SK-N-SH treated with all-trans-retinoic acid at 6 μM for 48 hours (cell line): ENCODE measurements around the gene OSTC.

Source experiments
- ATAC-seq: fragments of 200-7000 bp; cut with Tn5 transposase; 3 replicates; pipeline ENCODE4 v1.9.1; 2020; ENCODE audit warnings: mild to moderate bottlenecking, moderate library complexity
- ARNTL ChIP-seq: fragments of 450-650 bp; formaldehyde crosslinking; IDR thresholded peaks from 2 replicates; pipeline ENCODE4 v1.5.0; 2020; ENCODE audit warnings: low read depth, mild to moderate bottlenecking, moderate library complexity, borderline replicate concordance
- BACH2 ChIP-seq: fragments of 250-450 bp; sonication (Bioruptor Pico); IDR thresholded peaks from 2 replicates; pipeline ENCODE4 v1.9.0; 2021; ENCODE audit warnings: mild to moderate bottlenecking, borderline replicate concordance
- CSDC2 ChIP-seq: fragments of 250-450 bp; sonication (Bioruptor Pico); IDR thresholded peaks from 2 replicates; pipeline ENCODE4 v1.5.0; 2020; ENCODE audit warnings: mild to moderate bottlenecking, moderate library complexity
- CSRNP3 ChIP-seq: fragments of 250-450 bp; sonication (Bioruptor Pico); IDR thresholded peaks from 2 replicates; pipeline ENCODE4 v1.5.1; 2021; ENCODE audit warnings: mild to moderate bottlenecking, moderate library complexity
- ESRRG ChIP-seq: fragments of 250-450 bp; sonication (Bioruptor Pico); IDR thresholded peaks from 2 replicates; pipeline ENCODE4 v1.6.1; 2021; ENCODE audit warnings: mild to moderate bottlenecking
- GLIS3 ChIP-seq: fragments of 250-450 bp; sonication (Bioruptor Pico); IDR thresholded peaks from 2 replicates; pipeline ENCODE4 v1.5.0; 2020; ENCODE audit warnings: mild to moderate bottlenecking, moderate library complexity
- ISL1 ChIP-seq: fragments of 250-450 bp; sonication (Bioruptor Pico); IDR thresholded peaks from 2 replicates; pipeline ENCODE4 v2.1.2; 2022; ENCODE audit warnings: mild to moderate bottlenecking, moderate library complexity
- OSR1 ChIP-seq: fragments of 250-450 bp; sonication (Bioruptor Pico); IDR thresholded peaks from 2 replicates; pipeline ENCODE4 v1.8.0; 2022; ENCODE audit warnings: moderate library complexity, mild to moderate bottlenecking, inconsistent platforms
- PATZ1 ChIP-seq: fragments of 250-450 bp; sonication (Bioruptor Pico); IDR thresholded peaks from 2 replicates; pipeline ENCODE4 v1.8.0; 2020; ENCODE audit warnings: mild to moderate bottlenecking, moderate library complexity, borderline replicate concordance
- POU6F1 ChIP-seq: fragments of 250-450 bp; sonication (Bioruptor Pico); IDR thresholded peaks from 2 replicates; pipeline ENCODE4 v1.8.0; 2021; ENCODE audit warnings: low read depth, mild to moderate bottlenecking, moderate library complexity, borderline replicate concordance
- PPARA ChIP-seq: fragments of 250-450 bp; sonication (Bioruptor Pico); IDR thresholded peaks from 2 replicates; pipeline ENCODE4 v1.5.0; 2020; ENCODE audit warnings: mild to moderate bottlenecking, borderline replicate concordance
- RARB ChIP-seq: fragments of 250-450 bp; sonication (Bioruptor Pico); IDR thresholded peaks from 2 replicates; pipeline ENCODE4 v1.8.0; 2021; ENCODE audit warnings: mild to moderate bottlenecking, moderate library complexity
- SNAI2 ChIP-seq: fragments of 250-450 bp; sonication (Bioruptor Pico); IDR thresholded peaks from 2 replicates; pipeline ENCODE4 v1.5.0; 2020; ENCODE audit warnings: mild to moderate bottlenecking, moderate library complexity
- TCF4 ChIP-seq: fragments of 250-450 bp; sonication (Bioruptor Pico); IDR thresholded peaks from 2 replicates; pipeline ENCODE4 v1.8.0; 2021; ENCODE audit warnings: mild to moderate bottlenecking, moderate library complexity, borderline replicate concordance
- TOX ChIP-seq: fragments of 250-450 bp; sonication (Bioruptor Pico); IDR thresholded peaks from 2 replicates; pipeline ENCODE4 v1.8.0; 2021; ENCODE audit warnings: mild to moderate bottlenecking, moderate library complexity, borderline replicate concordance
- ZC3H10 ChIP-seq: fragments of 250-450 bp; sonication (Bioruptor Pico); IDR thresholded peaks from 2 replicates; pipeline ENCODE4 v1.5.1; 2021; ENCODE audit warnings: mild to moderate bottlenecking, moderate library complexity
- ZFP3 ChIP-seq: fragments of 250-450 bp; sonication (Bioruptor Pico); IDR thresholded peaks from 2 replicates; pipeline ENCODE4 v1.5.0; 2020; ENCODE audit warnings: mild to moderate bottlenecking, moderate library complexity
- ZFP30 ChIP-seq: fragments of 450-650 bp; formaldehyde crosslinking; IDR thresholded peaks from 2 replicates; pipeline ENCODE4 v1.5.0; 2022; ENCODE audit warnings: mild to moderate bottlenecking, moderate library complexity
- ZNF565 ChIP-seq: fragments of 450-650 bp; formaldehyde crosslinking; conservative IDR thresholded peaks from 2 replicates; pipeline ENCODE4 v1.5.0; 2020; ENCODE audit warnings: low read depth, mild to moderate bottlenecking, moderate library complexity
- ZNF70 ChIP-seq: fragments of 450-650 bp; formaldehyde crosslinking; IDR thresholded peaks from 2 replicates; pipeline ENCODE4 v1.5.0; 2020; ENCODE audit warnings: mild to moderate bottlenecking, moderate library complexity
- TF ChIP-seq, protein P1 (sequence below): fragments of 250-450 bp; sonication (Bioruptor Pico); IDR thresholded peaks from 2 replicates; pipeline ENCODE4 v1.5.1; 2020; ENCODE audit warnings: low read depth, mild to moderate bottlenecking, moderate library complexity
- TF ChIP-seq, protein P2 (sequence below): fragments of 250-450 bp; sonication (Bioruptor Pico); IDR thresholded peaks from 2 replicates; pipeline ENCODE4 v1.5.0; 2020; ENCODE audit warnings: mild to moderate bottlenecking, moderate library complexity

OSTC gene

GRCh38 chr4:108607079-108607815, 43.2 kb upstream of the OSTC start:
- TF ChIP-seq ZFP3 (CRISPR knock-in tag) (no peak), TCF4 (no peak), GLIS3 (CRISPR knock-in tag) (no peak), CSRNP3 (CRISPR knock-in tag) (no peak), SNAI2 (CRISPR knock-in tag) (no peak), PPARA (CRISPR knock-in tag) (no peak), CSDC2 (CRISPR knock-in tag) (no peak), ZNF70 (CRISPR knock-in tag) (no peak), ISL1 (CRISPR knock-in tag) (no peak)
- ATAC-seq: no peak

GRCh38 chr4:108611365-108611764, 39.0 kb upstream of the OSTC start:
- TF ChIP-seq PPARA (CRISPR knock-in tag) (no peak), ARNTL (CRISPR knock-in tag) (no peak), BACH2 (CRISPR knock-in tag) (no peak), ISL1 (CRISPR knock-in tag) (no peak), ZC3H10 (CRISPR knock-in tag) (no peak), GLIS3 (CRISPR knock-in tag) (no peak), ZNF565 (CRISPR knock-in tag) (no peak), ZFP30 (CRISPR knock-in tag) (no peak), TOX (no peak), CSRNP3 (CRISPR knock-in tag) (no peak), RARB (CRISPR knock-in tag) (no peak)
- TF ChIP-seq, protein P1, sequence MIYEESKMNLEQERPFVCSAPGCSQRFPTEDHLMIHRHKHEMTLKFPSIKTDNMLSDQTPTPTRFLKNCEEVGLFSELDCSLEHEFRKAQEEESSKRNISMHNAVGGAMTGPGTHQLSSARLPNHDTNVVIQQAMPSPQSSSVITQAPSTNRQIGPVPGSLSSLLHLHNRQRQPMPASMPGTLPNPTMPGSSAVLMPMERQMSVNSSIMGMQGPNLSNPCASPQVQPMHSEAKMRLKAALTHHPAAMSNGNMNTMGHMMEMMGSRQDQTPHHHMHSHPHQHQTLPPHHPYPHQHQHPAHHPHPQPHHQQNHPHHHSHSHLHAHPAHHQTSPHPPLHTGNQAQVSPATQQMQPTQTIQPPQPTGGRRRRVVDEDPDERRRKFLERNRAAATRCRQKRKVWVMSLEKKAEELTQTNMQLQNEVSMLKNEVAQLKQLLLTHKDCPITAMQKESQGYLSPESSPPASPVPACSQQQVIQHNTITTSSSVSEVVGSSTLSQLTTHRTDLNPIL (CRISPR knock-in tag): no peak
- no peak for ATAC-seq

- no peak for ATAC-seq
- TF ChIP-seq ZNF70 (CRISPR knock-in tag) (no peak), PATZ1 (CRISPR knock-in tag) (no peak), GLIS3 (CRISPR knock-in tag) (no peak), ARNTL (CRISPR knock-in tag) (no peak), BACH2 (CRISPR knock-in tag) (no peak), SNAI2 (CRISPR knock-in tag) (no peak), ZNF565 (CRISPR knock-in tag) (no peak), POU6F1 (CRISPR knock-in tag) (no peak), OSR1 (no peak), PPARA (CRISPR knock-in tag) (no peak), ESRRG (CRISPR knock-in tag) (no peak), RARB (CRISPR knock-in tag) (no peak)
- TF ChIP-seq, protein P2, sequence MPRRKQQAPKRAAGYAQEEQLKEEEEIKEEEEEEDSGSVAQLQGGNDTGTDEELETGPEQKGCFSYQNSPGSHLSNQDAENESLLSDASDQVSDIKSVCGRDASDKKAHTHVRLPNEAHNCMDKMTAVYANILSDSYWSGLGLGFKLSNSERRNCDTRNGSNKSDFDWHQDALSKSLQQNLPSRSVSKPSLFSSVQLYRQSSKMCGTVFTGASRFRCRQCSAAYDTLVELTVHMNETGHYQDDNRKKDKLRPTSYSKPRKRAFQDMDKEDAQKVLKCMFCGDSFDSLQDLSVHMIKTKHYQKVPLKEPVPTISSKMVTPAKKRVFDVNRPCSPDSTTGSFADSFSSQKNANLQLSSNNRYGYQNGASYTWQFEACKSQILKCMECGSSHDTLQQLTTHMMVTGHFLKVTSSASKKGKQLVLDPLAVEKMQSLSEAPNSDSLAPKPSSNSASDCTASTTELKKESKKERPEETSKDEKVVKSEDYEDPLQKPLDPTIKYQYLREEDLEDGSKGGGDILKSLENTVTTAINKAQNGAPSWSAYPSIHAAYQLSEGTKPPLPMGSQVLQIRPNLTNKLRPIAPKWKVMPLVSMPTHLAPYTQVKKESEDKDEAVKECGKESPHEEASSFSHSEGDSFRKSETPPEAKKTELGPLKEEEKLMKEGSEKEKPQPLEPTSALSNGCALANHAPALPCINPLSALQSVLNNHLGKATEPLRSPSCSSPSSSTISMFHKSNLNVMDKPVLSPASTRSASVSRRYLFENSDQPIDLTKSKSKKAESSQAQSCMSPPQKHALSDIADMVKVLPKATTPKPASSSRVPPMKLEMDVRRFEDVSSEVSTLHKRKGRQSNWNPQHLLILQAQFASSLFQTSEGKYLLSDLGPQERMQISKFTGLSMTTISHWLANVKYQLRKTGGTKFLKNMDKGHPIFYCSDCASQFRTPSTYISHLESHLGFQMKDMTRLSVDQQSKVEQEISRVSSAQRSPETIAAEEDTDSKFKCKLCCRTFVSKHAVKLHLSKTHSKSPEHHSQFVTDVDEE: no peak
- TF ChIP-seq, protein P1 (CRISPR knock-in tag): no peak
These were observed 38.0 kb upstream of the OSTC start for GRCh38 chr4:108612365-108612764.
